ENCODE results near the gene SURF2. TPM values are rescaled to one million over a fixed set of nuclear protein-coding genes. Genes with fewer than 3 reads are reported as not detected.

SURF2 gene
- total RNA-seq, 1 experiment from 2014 or later: 20.6 TPM

DNA sequence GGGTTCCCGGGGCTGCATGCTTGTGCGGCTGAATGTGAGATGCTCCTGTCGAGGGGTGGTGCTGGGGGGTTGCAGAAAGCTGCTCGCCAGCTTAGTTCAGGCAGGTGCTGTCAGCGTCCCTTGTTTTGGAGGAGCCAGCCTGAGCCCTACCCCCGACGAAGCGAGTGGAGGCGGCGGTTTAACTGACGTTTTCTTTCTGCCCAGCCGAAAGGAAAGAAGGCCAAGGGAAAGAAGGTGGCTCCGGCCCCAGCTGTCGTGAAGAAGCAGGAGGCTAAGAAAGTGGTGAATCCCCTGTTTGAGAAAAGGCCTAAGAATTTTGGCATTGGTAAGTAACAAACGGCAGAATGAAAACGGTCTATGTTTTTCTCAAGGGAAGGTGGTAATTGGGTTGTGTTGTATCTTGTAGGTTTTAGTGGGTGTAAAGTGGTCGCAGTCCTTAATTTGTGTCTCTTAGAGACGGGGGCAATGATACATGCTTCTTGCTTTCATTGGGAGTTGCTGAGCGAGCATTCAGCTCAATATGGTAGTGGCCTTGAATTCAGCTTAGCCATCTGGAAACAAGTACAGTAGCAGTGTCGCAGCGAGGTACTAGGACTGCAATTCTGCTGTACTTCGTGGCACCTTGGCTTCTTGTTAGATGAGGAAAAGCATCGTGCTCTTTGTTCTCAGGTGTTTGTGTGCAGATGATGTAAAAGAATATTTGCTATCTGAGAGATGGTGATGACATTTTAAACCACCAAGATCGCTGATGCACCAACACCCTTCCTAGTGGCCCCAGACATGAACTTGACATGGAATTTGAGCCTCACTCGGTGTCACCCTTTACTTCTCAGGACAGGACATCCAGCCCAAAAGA, 7.4 kb upstream of the SURF2 start:
- DNase-seq: no peak
- Mint-ChIP-seq H3K4me1 (ENCODE audit: low read depth, unreplicated experiment) (peaks cover 14% of the 10 kb centered on the region), H3K4me3 (ENCODE audit: low read depth, unreplicated experiment) (peak overlapping the region; percentile 82), H3K36me3 (ENCODE audit: insufficient read depth, unreplicated experiment) (peaks cover 66% of the 10 kb centered on the region), H3K27me3 (ENCODE audit: unreplicated experiment) (no peaks in the 10 kb centered on the region), H3K27ac (ENCODE audit: unreplicated experiment) (peak overlapping the region; percentile 92), H3K9me3 (ENCODE audit: low read depth, unreplicated experiment) (no peaks in the 10 kb centered on the region)
- TSS peak; percentile 72 for BruUV-seq (replicated peaks)
- intact Hi-C loops (cut with micrococcal nuclease; ENCODE audit: unreplicated experiment): loop anchor here (10.0 kb wide), 1 partner anchor 56 kb away; no protein-coding TSS in a partner anchor
- no peak for TF ChIP-seq CTCF (IDR thresholded peaks at IDR 0.05; ENCODE audit: unreplicated experiment)
- CTCF ChIA-PET: interaction anchor here (1.0 kb wide), 1 partner anchor 163 kb away, joined by 3 read pairs; no protein-coding TSS in a partner anchor

- Mint-ChIP-seq H3K9me3 (ENCODE audit: low read depth, unreplicated experiment) (no peaks in the 10 kb centered on the region), H3K36me3 (ENCODE audit: insufficient read depth, unreplicated experiment) (peaks cover 73% of the 10 kb centered on the region), H3K27ac (ENCODE audit: unreplicated experiment) (no peak overlapping the region), H3K4me3 (ENCODE audit: low read depth, unreplicated experiment) (peak overlapping the region; percentile 82), H3K27me3 (ENCODE audit: unreplicated experiment) (no peaks in the 10 kb centered on the region), H3K4me1 (ENCODE audit: low read depth, unreplicated experiment) (peaks cover 14% of the 10 kb centered on the region)
- no TSS peak for BruUV-seq (replicated peaks)
- CTCF ChIA-PET: interaction anchor here (0.6 kb wide), 1 partner anchor 165 kb away, joined by 5 read pairs; no protein-coding TSS in a partner anchor
- intact Hi-C loops (cut with micrococcal nuclease; ENCODE audit: unreplicated experiment): loop anchor here (10.0 kb wide), 1 partner anchor 55 kb away; no protein-coding TSS in a partner anchor
- DNase-seq: no peak
- TF ChIP-seq CTCF (IDR thresholded peaks at IDR 0.05; ENCODE audit: unreplicated experiment): no peak
Observed at GRCh38 chr9:133349965-133350616, 6.3 kb upstream of the SURF2 start.

GRCh38 chr9:133351526-133351907, 4.8 kb upstream of the SURF2 start:
- no peak for DNase-seq
- no peaks in the 10 kb centered on the region for H3K9me3 Mint-ChIP-seq (ENCODE audit: low read depth, unreplicated experiment)
- BruUV-seq (replicated peaks): no TSS peak
- H3K4me1 Mint-ChIP-seq (ENCODE audit: low read depth, unreplicated experiment): peaks cover 14% of the 10 kb centered on the region
- CTCF ChIA-PET: interaction anchor here (0.6 kb wide), 1 partner anchor 111 kb away, joined by 3 read pairs; no protein-coding TSS in a partner anchor
- intact Hi-C loops (cut with micrococcal nuclease; ENCODE audit: unreplicated experiment): no loop called here
- TF ChIP-seq CTCF (IDR thresholded peaks at IDR 0.05; ENCODE audit: unreplicated experiment): no peak
- no peak overlapping the region for H3K4me3 Mint-ChIP-seq (ENCODE audit: low read depth, unreplicated experiment)
- H3K36me3 Mint-ChIP-seq (ENCODE audit: insufficient read depth, unreplicated experiment): peaks cover 82% of the 10 kb centered on the region
- no peaks in the 10 kb centered on the region for H3K27me3 Mint-ChIP-seq (ENCODE audit: unreplicated experiment)
- no peak overlapping the region for H3K27ac Mint-ChIP-seq (ENCODE audit: unreplicated experiment)

DNA sequence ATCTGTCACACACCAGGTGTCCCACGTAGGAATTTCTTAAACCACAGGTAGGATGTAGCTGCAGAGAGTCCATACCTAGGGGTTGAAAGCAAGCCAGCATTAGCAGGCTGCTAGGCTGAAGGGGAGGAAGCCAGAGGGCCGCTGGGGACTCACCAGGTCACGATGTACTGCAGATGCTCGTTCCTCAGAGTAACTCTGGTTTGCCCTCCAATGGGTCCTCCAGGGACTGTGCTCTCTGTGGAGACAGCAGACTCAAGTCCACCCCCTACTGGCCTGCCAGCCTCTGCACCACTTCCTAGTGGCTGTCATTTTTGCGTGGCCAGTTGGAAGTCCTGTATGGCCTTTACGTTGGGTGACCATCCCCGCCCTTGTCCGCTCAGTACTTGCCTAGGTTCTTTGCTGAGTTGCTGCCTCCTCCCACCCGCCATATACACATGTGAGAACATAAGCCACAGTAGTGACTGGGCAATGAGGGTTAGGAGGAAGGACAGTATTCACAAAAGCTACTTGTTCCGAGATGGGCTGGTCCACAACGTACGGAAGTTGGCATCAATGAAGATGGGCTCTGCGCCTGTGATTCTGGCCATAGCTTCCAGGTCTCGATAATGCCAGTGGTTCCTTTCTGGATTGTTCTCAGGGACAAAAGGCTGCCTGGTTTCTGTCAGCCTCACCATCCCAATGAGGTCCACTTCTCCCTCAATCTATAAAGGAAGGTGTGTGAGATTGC, 4.3 kb upstream of the SURF2 start:
- Mint-ChIP-seq H3K27me3 (ENCODE audit: unreplicated experiment) (no peaks in the 10 kb centered on the region), H3K9me3 (ENCODE audit: low read depth, unreplicated experiment) (no peaks in the 10 kb centered on the region), H3K4me1 (ENCODE audit: low read depth, unreplicated experiment) (peaks cover 14% of the 10 kb centered on the region), H3K4me3 (ENCODE audit: low read depth, unreplicated experiment) (no peak overlapping the region), H3K27ac (ENCODE audit: unreplicated experiment) (no peak overlapping the region), H3K36me3 (ENCODE audit: insufficient read depth, unreplicated experiment) (peaks cover 82% of the 10 kb centered on the region)
- TF ChIP-seq CTCF (IDR thresholded peaks at IDR 0.05; ENCODE audit: unreplicated experiment): peak; percentile 44
- intact Hi-C loops (cut with micrococcal nuclease; ENCODE audit: unreplicated experiment): no loop called here
- BruUV-seq (replicated peaks): TSS peak; percentile 5
- peak; percentile 69 for DNase-seq
- CTCF ChIA-PET: interaction anchor here (0.6 kb wide), 1 partner anchor 112 kb away, joined by 3 read pairs; no protein-coding TSS in a partner anchor
